ENCODE data around the gene COL1A2.

- TF ChIP-seq CTCF (IDR thresholded peaks at IDR 0.05): no peak
- no peak for TF ChIP-seq EZH2 (IDR thresholded peaks at IDR 0.05)
- no peak for TF ChIP-seq EZH2phosphoT487 (IDR thresholded peaks at IDR 0.05)
These were observed 1.3 kb downstream of the COL1A2 start for GRCh38 chr7:94396037-94396431.
